ENCODE data around the gene BEND7.

BEND7 gene

GRCh38 chr10:13520194-13520593 is 8.6 kb downstream of the BEND7 start:
- ATAC-seq (no peak), DNase-seq (no peak)

DNA sequence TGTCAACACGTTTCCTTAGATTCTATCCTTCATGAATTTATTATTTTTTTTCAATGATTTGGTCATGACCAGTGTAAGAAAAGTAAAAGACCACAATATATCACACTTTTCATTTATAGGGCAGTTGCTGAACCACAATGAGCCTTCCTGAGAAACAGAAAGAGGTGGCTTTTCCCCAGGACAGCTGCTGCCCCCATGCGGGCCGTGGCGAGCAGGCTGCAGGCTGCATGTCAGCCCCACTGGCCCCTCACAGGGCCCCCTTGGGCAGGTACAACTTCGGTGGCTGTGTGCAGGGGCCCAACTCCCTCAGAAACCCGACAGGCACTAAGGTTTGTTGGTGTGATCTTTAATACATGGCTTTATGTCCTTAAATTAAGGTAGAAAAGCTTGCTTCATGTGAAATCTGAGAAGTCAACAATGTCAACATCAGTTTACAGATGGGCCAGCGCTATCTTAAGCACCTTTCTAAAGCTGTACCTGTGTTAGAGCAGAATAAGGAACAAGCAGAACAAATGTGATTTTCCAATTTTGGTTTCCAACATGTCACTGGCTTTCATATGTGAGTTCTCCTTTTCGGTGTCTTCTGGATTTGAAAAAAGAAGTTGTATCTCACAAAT is 10.6 kb downstream of the BEND7 start:
- DNase-seq (no peak), ATAC-seq (no peak)

DNA sequence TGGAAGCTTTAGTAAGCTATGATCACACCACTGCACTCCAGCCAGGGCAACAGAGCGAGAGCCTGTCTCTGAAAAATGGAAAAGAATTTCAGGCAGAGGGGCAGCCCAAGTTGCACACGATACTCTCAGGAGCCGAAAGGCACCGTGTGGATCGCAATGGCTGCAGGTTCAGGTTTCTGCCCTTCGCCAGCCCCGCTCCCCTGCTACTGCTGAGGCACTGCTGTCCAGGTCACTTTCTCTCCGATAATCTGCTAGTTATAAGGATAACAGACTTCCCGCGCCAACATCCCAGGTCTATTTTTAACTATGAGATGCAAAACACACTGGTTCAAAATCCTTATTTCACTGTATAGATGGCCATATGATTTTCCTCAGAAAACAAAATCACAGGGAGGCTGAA is 11.1 kb downstream of the BEND7 start:
- DNase-seq (no peak), ATAC-seq (no peak)

GRCh38 chr10:13516176-13516575 is 12.6 kb downstream of the BEND7 start:
- DNase-seq (no peak), ATAC-seq (no peak)

GRCh38 chr10:13515467-13515866 is 13.3 kb downstream of the BEND7 start:
- DNase-seq (no peak), ATAC-seq (no peak)

GRCh38 chr10:13514296-13514695 is 14.5 kb downstream of the BEND7 start:
- ATAC-seq: no peak
- DNase-seq: no peak

DNA sequence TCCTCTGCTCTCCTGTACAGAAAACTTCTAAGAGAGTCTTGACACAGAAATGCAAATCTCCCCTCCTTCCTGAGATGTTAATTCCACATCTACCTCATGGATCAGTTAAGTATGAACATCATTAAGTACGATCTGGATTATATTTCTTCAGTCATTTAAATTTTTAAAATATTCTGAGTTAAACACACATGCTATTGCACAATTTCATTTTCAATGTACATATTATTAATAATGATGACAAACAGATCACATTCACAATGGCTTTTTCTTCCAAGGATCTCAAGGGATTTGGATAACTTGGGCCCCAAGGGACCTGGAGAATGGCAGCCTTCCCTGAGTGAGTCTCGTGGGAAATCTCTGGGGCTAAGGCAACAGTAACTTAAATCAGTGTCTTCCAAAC is 16.2 kb downstream of the BEND7 start:
- DNase-seq (no peak), ATAC-seq (no peak)

- ATAC-seq: no peak
- no peak for DNase-seq
Observed at GRCh38 chr10:13511409-13511808, 17.4 kb downstream of the BEND7 start.

- ATAC-seq (no peak), DNase-seq (no peak)
Observed at GRCh38 chr10:13505052-13505680, 23.6 kb downstream of the BEND7 start.

DNA sequence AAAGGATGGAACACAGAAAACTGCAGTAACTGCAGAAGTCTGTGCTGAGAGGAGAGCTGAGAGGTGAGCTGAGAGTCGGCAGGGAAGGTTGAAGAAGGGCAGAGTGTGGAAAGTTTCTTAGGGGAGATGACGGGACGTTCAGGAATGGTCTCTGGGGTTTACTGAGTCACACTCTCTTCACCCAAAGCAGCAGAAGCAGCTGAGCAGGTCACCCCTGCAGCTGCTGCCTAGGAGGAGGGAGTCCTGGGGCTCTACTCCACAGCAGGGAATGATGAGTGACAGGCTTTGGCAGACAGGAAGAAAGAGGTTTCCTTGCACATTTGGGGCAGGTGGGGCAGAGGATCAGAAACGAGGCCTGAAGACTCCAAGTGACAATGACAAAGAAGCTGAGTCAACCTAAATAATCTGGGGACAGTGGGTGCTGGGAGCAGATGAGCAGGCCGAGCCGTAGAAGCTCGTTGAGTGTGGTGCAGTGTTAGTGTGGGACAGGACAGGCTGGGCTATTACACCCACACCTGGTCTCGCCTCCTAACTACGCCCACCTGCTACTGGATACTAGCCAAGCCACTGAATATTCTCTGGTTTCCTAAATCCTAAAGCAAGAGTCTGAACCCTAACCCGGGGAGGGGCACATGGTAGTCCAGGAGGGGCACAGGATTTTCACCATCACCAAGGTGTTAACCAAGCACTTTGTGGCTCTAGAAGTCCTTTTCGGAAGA is 24.9 kb downstream of the BEND7 start:
- ATAC-seq (no peak), DNase-seq (no peak)

DNA sequence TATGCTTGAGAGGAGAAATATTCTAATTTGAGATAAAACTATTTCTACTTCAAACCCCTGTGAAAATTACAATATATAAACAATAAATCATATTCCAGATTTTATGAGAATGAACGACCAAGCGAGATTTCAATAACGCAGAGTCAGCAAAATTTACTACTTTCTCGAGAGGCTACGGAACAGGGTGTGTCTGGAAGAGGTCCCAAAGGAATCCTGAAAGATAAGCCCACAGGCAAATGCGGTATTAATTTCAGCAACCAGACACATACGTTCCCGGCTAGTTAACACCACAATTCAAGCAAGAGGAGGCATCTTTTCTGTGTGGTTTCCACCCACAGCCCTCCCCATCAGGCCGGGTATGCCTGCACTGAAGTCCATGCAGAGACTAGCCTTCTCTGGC is 26.4 kb downstream of the BEND7 start:
- DNase-seq (no peak), ATAC-seq (no peak)

- ATAC-seq (no peak), DNase-seq (no peak)
Observed at GRCh38 chr10:13500201-13500600, 28.6 kb downstream of the BEND7 start.

DNA sequence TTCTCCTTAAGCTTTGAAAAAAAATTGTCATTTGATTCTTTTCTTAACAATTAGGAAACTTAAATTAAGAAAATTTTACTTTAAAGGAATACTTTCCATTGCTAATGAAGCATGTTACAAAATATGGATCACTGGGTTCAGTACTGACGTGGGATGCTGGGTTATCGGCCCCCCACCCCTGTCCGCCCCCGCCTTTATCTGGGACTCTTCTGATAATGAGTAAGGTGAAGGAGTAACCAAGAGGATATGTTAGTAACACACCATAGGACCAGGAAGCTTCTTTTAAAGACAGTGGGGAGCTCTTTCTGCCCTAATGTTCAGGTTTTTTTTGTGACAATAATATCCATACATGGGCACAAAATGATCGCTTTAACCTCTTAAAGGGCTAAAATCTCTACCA is 29.7 kb downstream of the BEND7 start:
- no peak for ATAC-seq

DNA sequence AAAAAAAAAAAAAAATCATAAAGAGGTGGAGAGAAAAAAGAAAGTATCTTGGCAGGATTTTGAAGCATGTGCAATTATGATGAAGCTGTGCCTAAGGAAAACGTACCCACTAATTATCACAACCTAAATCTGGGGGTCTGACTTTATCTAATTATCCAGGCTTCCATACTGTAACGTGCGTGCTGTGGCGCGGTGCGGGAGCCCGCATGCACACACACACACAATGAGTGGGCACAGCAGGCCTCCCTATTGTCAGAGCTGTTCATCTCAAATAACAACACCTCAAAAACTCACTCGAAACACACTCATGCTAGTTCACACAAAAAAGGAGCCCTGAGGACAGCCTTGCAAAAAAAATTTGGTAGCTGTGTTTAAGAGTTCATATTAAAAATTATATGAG is 31.9 kb downstream of the BEND7 start:
- ATAC-seq (no peak), DNase-seq (no peak)

More for the DNA sequence above, 29.7 kb downstream of the BEND7 start:
- DNase-seq: no peak

DNA sequence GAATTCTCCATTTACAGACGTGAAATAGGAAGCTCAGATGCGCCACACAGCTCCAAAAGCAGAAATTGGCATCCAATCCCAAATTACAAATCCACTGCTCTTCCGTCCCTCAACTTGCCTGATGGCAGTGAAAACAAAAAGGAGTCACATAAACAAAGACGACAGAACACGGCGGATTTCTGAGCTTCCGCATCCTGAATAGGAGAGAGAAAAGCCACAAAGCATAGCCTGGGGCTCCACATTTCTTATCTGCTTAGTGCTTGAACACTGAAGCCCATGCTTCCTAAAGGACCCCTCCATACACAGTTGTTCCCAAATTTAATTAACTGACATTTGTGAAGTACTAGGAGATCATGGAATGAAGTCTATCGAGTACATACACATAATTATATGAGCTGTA is 32.6 kb downstream of the BEND7 start:
- DNase-seq: no peak
- no peak for ATAC-seq

DNA sequence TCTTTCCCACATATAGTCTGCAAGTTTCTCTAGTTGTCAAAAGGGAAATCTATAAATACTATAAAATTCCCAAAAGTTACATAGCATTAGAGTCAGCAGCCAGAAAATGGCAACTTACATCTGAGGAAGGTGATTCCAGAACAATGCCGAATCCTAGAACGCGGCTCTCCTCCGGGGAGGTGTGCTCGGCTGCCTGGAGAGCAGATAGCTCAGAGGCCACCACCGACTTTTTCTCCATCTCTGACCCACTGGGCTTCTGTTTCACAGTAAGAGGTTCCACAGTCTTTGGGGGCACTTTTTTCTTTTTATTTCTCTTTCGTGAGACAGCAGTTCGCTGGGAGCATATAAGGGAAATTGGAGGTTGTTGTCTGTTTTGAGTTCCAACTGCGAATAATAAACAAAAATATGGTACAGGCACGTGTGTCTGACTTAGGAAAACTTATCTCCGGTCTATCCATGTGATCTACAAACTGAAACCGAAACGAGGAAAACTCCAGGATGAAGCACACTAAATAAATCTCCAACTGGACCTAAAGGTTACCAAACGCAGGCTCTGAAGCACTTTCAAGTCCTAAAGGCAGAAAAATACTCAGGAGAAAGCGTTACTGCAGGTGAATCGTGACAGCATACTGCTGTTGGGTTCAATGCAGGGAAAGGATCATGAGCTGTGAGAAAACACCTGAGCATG is 36.2 kb downstream of the BEND7 start:
- DNase-seq (no peak), ATAC-seq (no peak)

DNA sequence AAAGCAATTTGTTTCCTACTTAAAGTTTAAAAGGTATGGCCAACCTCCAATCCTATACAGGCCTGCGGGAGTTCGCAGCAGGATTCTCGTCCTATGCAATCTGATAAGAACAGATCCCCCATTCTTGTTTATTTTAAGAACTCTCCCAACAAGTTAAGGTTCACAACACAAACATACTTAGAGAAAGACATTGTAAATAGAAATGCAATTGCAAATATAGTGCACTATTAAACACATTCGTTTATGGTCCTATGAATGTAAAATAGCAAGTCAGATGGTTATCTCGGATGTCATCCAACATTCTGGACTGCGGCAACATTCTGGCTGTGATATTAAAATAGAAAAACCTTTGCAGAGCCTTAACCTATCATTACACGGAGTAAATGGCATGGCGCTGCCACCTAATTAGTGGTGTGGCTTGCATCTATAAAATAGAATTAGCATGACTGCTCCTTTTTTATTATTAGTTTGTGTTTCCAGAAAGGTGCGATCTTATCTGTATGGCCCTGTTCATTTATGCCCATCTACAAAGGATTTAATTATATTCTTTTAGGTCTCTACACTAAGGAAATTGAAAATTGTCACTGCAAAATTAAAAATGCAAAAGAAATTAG is 37.0 kb downstream of the BEND7 start:
- DNase-seq (no peak), ATAC-seq (no peak)

DNA sequence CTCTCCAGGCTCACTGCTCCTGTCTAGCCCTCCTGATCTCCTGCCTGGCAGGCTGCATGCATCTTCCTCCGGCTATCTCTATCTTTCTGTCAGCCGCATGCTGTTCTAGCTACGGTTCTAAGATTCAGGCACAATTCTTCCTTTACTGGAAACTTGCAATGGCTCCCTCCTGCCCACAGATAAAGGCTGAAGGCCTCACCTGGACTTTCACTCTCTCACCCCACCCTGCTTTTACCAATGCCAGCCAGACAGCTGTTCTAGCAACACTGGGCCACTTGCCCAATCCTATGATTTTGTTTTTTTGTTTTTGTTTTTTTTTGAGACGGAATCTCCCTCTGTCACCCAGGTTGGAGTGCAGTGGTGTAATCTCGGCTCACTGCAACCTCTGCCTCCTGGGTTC is 38.3 kb downstream of the BEND7 start:
- ATAC-seq (no peak), DNase-seq (no peak)

DNA sequence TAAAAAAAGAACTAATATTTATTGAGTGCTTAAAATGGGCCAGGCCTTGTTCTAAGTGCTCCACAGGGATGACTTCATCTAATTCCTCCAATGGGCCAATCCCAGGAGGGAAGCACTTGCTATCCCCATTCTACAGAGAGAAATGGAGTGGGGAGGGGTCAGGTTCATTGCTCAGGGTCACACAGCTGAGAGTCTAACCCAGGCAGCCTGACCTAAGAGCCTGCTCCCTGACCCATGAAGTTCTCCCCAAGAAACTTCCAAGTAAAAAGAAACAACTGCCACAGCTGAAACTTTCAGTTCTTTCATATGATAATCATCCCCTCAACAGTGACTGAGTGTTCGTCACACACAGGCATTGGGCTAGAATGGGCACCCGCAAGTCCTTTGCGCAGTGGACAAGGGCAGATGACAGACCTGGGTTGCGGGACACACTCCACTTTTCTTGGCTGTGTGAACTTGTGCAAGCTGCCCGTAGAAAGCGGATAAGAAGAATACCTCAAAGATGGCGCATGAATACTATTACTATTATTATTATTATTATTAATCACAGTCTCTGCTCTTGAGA is 39.7 kb downstream of the BEND7 start:
- no peak for DNase-seq
- ATAC-seq: no peak

DNA sequence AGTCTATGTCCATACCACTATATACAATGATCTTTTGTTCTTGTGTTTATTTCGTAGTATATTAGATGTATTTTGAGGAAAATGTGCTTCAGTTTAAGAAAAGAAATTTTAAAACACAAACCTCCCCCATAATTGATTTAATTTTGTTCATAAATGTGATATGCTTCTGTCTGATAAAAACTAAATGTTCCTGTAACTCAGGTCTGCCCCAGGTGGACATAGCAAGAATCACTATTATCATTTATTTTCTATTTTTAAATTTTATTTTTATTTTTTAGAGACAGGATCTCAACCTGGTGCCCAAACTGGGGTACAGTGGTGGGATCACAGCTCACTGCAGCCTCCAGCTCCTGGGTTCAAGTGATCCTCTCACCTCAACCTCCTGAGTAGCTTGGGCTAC is 43.2 kb downstream of the BEND7 start:
- ATAC-seq (no peak), DNase-seq (no peak)

DNA sequence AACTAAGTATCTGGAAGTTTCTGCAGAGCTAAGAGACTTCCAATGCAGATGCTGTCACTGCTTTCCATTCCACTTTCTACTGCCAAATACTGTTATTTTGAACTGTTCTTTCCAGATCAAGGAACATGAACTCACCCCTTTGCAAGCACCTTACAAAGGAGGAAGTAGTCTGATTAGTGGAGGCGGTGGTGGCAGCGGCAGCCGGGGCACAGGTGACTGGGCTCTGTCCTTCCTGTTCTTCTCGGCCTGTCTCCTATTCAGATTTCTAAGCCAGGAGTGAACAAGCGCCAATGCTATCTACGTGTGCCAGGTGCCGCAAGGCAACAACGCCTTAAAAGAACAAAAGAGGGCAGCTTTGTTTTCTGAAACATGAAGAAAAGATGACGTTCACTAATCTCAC is 44.9 kb downstream of the BEND7 start:
- ATAC-seq (no peak), DNase-seq (no peak)

- DNase-seq (no peak), ATAC-seq (no peak)
Observed at GRCh38 chr10:13483073-13483472, 45.7 kb downstream of the BEND7 start.
